LNCAP (cell line): Measurements from ENCODE around the gene RHO.

ENCODE experiments used
- CTCF ChIP-seq: fragments of 450-650 bp; IDR thresholded peaks from 2 replicates; pipeline ENCODE4 v1.5.1; 2017; ENCODE audit warnings: mild to moderate bottlenecking

RHO gene

DNA sequence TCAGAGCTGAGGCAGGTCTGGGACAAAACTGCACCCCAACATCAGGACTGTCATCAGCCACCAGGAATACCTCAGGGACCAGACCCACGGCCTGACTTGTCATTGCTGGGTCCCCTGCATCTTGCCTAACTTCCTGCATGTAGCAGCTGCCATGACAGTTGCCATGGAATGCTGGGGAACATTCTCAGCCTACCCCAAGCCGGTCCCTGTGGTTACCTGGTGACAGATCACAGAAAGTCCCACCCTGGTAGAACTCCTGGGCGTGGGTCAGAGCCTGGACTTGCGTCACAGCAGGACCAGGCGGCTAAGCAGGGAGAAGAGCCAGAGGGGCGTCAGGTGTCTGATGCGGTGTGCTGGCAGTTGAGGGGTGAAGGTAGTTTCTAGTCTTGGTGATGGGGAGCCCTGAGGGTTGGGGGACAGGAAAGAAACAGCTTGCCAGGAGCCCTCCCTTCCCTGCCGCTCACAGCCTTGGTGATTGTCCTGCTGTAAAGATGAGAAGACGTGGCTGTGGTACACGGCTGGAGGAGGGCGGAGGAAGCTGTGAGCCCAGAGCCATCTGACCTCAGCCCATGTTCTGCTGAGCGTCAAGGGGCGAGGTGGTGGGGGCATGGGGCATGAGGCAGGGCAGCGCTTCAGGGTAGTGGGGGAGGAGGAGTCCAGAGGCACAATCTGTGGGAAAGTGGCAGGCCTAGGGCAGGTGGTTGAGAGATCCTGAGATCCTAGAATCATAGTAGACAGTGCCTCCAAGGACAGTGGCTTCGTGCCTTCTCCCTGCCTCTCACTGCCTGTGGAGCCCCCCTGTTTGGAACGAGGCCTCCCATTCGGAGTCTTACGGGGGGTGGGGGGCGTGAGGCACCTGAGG lies 19.9 kb downstream of the RHO start:
- no peak for TF ChIP-seq CTCF

- no peak for TF ChIP-seq CTCF
Measured at GRCh38 chr3:129549006-129549800, 20.8 kb downstream of the RHO start.

- TF ChIP-seq CTCF: no peak
Measured at GRCh38 chr3:129549805-129550204, 21.4 kb downstream of the RHO start.

- no peak for TF ChIP-seq CTCF
Measured at GRCh38 chr3:129552287-129553050, 24.0 kb downstream of the RHO start.

DNA sequence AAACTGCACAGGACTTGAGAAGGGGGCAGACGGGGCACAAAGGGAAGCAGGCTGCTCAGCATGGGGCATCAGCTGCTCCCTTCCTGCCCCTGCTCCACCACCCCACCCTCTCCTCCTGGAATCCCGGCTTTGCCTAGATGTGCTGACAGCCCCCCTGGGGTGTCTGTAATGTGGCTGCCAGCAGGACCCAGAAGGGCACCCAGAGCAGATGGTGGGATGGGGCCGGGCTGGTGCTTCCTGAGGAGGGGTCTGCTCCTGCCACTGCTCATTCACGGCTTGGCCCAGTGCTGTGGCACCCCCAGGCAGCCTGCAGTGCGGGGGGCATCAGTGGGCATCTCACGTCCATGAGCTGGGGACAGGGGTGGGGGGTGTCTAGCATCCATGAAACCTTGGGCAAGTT lies 24.7 kb downstream of the RHO start:
- no peak for TF ChIP-seq CTCF

- TF ChIP-seq CTCF: no peak
Measured at GRCh38 chr3:129553719-129554118, 25.3 kb downstream of the RHO start.

DNA sequence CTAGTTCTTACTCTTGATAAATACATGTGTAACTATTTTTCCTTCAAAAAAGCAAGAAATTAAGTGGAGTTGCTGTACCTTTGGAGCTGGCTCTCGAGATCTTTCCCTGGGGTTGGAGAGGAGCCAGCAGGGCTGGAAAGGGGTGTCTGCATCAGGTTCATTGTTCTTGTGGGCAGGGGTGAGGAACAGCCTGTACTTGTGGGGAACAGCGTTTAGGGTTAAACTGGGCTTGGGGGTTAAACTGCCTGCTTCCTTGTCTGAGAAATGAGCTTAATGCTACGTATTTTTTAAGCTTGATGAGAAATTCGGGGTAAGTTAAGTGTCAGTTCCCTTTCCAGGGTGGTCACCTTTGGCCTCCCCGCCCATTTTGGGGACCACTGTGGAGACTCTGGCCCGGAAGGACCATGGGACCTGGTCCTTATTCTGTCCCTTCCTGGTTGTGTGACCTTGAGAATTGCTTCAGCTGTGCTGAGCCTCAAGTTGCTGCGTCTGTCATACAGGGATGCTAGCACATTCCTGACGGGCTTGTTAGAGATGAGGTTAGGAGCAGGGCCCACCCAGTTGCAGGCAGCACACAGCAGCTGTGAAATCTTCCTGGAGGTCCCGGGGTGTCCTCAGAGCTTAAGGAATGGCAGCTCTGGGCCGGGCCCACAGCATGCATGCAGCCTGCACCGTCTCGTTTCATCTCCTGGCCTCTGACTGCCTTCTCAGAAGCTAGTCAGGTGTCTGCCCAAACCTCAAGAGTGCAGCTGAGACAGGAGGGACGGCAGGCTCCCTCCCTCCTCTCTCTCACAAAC lies 26.1 kb downstream of the RHO start:
- TF ChIP-seq CTCF: no peak
